ENCODE data around the gene TAF13. TPM values are rescaled to one million over a fixed set of nuclear protein-coding genes. Genes with fewer than 3 reads are reported as not detected.
A peak's percentile ranks its signal among the peaks of the same experiment; 100 is the strongest.

Gene TAF13
- total and polyA plus RNA-seq, 8 donors: 7.2 to 18.8 (median 11.9) TPM

- Histone ChIP-seq H3K27me3 (no peaks in the 10 kb centered on the region), H3K27ac (peak within 1 kb of the TSS; percentile 86 to 98 (median 93)), H3K4me3 (peak within 1 kb of the TSS; percentile 55 to 85 (median 82)), H3K4me1 (peaks cover 9 to 15% (median 14%) of the 10 kb centered on the region in 3 donors), H3K9me3 (no peaks in the 10 kb centered on the region), H3K36me3 (no peaks in the 10 kb centered on the region)
- FAIRE-seq: no peak
- intact Hi-C loops (cut with DNase I): no loop called here
- TF ChIP-seq CTCF (IDR thresholded peaks at IDR 0.05): no peak
- WGBS, 2 donors: 4 to 6% methylated on average over 65 to 67 of the region's 67 CpGs
- ATAC-seq: peak; percentile 94 to 97 (median 96)
- DNase-seq: peak; percentile 86 to 94 (median 88)
These were observed 14.6 kb upstream of the TAF13 start, which contains the start of gene TMEM167B for GRCh38 chr1:109090196-109091077. Gene TMEM167B, plus strand, starts transcription at chr1:109090764. Its CDS starts 109 bp downstream, at chr1:109090873.

- intact Hi-C loops (cut with DNase I): no loop called here
- FAIRE-seq: no peak
- peak; percentile 63 to 72 (median 68) for ATAC-seq
- peak; percentile 34 to 46 (median 43) for TF ChIP-seq CTCF (IDR thresholded peaks at IDR 0.05)
- no peaks in the 10 kb centered on the region for H3K9me3 ChIP-seq
- no peaks in the 10 kb centered on the region for H3K36me3 ChIP-seq
- peaks cover 9 to 15% (median 14%) of the 10 kb centered on the region in 3 donors for H3K4me1 ChIP-seq
- H3K27ac ChIP-seq: peak overlapping the region in 2 of 4 donors; percentile 98
- DNase-seq: peak; percentile 66 to 84 (median 75)
- 39 to 59% methylated on average over 31 of the region's 31 CpGs for WGBS, 2 donors
- H3K4me3 ChIP-seq: peak overlapping the region in 3 of 4 donors; percentile 82 to 85 (median 83)
- no peaks in the 10 kb centered on the region for H3K27me3 ChIP-seq
These were observed 13.6 kb upstream of the TAF13 start for GRCh38 chr1:109089242-109090015.

GRCh38 chr1:109084563-109085517 is 9.0 kb upstream of the TAF13 start:
- Histone ChIP-seq H3K4me1 (peaks cover 0 to 1% (median 0%) of the 10 kb centered on the region in 3 donors), H3K27ac (no peak overlapping the region), H3K36me3 (no peaks in the 10 kb centered on the region), H3K27me3 (no peaks in the 10 kb centered on the region), H3K4me3 (no peak overlapping the region), H3K9me3 (no peaks in the 10 kb centered on the region)
- intact Hi-C loops (cut with DNase I): no loop called here
- 79 to 86% methylated on average over 13 of the region's 13 CpGs for WGBS, 2 donors
- DNase-seq (no peak), ATAC-seq (no peak), FAIRE-seq (no peak)
- TF ChIP-seq CTCF (IDR thresholded peaks at IDR 0.05): no peak

GRCh38 chr1:109083923-109084322 is 8.1 kb upstream of the TAF13 start:
- no peak for TF ChIP-seq CTCF (IDR thresholded peaks at IDR 0.05)
- ATAC-seq (peak in 2 of 4 donors; percentile 50 to 76), FAIRE-seq (no peak), DNase-seq (no peak)
- 24 to 27% methylated on average over 1 of the region's 1 CpG for WGBS, 2 donors
- no peak overlapping the region for H3K27ac ChIP-seq
- no peaks in the 10 kb centered on the region for H3K27me3 ChIP-seq
- no peaks in the 10 kb centered on the region for H3K9me3 ChIP-seq
- no peaks in the 10 kb centered on the region for H3K36me3 ChIP-seq
- intact Hi-C loops (cut with DNase I): no loop called here
- H3K4me3 ChIP-seq: no peak overlapping the region
- H3K4me1 ChIP-seq: no peaks in the 10 kb centered on the region
